Peyer's patch (tissue), 4 donors: ENCODE data around the gene NXNL1.

Source experiments
- POLR2A ChIP-seq, 2 donors: fragments of 450-650 bp; IDR thresholded peaks; one replicate each; pipeline ENCODE4 v1.5.1; 2017; ENCODE audit warnings: antibody characterized with exemption in 2 of 2, mild to moderate bottlenecking in 2 of 2, moderate library complexity in 2 of 2
- TF ChIP-seq, protein P1 (sequence below), 6 experiments: fragments of 450-650 bp in 4 of 6; fragments of 200-600 bp in 2 of 6; sonication (generic) in 1 of 6; IDR thresholded peaks; one replicate each; pipeline ENCODE4 v1.5.1; 2017 to 2019; ENCODE audit warnings: antibody characterized with exemption in 6 of 6, mild to moderate bottlenecking in 3 of 6, moderate library complexity in 1 of 6

GRCh38 chr19:17457616-17458015 is 3.1 kb downstream of the NXNL1 start:
- TF ChIP-seq, protein P1, sequence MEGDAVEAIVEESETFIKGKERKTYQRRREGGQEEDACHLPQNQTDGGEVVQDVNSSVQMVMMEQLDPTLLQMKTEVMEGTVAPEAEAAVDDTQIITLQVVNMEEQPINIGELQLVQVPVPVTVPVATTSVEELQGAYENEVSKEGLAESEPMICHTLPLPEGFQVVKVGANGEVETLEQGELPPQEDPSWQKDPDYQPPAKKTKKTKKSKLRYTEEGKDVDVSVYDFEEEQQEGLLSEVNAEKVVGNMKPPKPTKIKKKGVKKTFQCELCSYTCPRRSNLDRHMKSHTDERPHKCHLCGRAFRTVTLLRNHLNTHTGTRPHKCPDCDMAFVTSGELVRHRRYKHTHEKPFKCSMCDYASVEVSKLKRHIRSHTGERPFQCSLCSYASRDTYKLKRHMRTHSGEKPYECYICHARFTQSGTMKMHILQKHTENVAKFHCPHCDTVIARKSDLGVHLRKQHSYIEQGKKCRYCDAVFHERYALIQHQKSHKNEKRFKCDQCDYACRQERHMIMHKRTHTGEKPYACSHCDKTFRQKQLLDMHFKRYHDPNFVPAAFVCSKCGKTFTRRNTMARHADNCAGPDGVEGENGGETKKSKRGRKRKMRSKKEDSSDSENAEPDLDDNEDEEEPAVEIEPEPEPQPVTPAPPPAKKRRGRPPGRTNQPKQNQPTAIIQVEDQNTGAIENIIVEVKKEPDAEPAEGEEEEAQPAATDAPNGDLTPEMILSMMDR (IDR thresholded peaks at IDR 0.05): no peak
- TF ChIP-seq POLR2A (IDR thresholded peaks at IDR 0.05): no peak
